G401 (cell line): ENCODE results near the gene TBC1D1. TPM values are rescaled to one million over a fixed set of nuclear protein-coding genes. Genes with fewer than 3 reads are reported as not detected.
A peak's percentile ranks its signal among the peaks of the same experiment; 100 is the strongest.

Experiments used
- DNase-seq: peaks from one replicate; pipeline ENCODE4 v3.0.0-alpha.2; 2015; ENCODE audit warnings: low spot score
- in situ Hi-C: cut with HindIII; loops from 2 replicates; pipeline ENCODE4 v1.10.0; 2016; ENCODE audit warnings: low sequenced_read_pairs, mixed read lengths
- total RNA-seq: library from RNA; depleted of rRNA; stranded (reverse); fragments of >200 nt; shearing (Covaris generic); gene quantifications from 2 replicates; pipeline ENCODE4 v1.2.3, GENCODE V29; 2014

The TBC1D1 gene
- total RNA-seq, 1 experiment from 2014 or later, result 85.5 TPM

DNA sequence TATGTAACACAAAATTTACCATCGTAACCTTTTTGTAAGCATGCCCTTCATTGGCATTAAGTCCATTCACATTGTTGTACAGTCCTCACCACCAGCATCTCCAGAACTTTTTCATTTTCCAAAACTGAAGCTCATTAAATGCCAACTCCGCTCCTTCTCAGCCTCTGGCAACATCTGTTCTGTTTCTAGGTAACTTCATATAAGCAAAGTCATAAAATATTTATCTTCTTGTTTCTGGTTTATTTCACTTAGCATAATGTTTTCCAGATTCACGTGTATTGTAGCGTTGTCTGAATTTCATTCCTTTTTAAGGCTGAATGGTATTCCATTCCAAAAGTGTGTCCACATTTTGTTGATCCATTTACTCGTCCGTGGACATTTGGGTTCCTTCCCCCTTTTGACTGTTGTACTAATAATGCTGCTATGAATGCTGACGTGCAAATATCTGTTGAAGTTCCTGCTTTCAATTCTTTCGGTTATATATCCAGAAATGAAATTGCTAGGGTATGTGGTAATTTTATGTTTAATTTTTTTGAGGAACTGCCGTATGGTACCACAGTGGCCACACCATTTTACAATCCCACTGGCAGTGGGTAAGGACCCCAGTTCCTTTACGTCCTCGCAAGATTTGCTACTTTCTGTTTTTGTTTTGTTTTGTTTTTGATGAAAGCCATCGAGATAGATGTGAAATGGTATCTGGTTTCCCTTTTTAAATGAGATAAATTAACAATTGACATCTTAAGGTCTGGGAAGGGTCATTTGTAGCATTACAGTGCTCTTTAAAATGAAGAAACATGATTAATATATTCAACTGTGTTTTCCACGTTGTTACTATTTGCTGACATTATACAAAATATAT is 132.7 kb downstream of the TBC1D1 start:
- in situ Hi-C loops, result no loop called here
- no peak for DNase-seq

DNA sequence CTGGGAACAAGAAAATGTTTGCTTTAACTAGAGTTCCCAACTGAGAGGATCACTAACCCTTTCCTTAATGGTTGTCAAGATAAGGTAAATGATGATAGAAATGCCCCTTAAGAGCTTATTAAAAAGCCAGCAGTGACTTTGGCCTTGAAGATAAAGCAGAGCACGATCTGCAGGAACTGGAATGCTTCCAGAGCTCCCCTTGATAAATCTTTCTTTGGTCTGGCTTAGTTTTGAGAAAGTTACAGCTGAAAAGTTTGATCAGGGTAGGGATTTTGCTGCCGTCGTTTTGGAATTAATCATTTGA is 133.3 kb downstream of the TBC1D1 start:
- no peak for DNase-seq
- in situ Hi-C loops, result no loop called here

DNA sequence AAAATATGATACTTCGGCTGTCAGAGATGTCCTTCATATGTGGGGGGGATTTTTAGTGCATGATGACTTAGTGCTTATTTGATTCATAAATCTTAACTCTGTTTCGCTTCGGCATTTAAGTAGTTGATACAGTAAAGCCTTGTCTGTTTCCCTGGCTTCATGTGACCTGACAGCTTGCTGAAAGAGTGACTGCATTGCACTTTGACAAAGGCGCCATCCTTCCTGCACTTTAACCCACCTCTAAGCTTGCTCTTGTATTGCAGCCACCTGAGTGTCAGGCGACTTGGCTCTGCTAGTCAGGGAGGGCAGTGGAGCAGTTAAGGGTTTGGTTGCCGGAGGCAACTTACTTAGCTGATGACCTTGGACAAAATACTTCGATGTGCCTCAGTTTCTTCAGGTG is 134.8 kb downstream of the TBC1D1 start:
- in situ Hi-C loops, result no loop called here
- DNase-seq, result no peak

DNA sequence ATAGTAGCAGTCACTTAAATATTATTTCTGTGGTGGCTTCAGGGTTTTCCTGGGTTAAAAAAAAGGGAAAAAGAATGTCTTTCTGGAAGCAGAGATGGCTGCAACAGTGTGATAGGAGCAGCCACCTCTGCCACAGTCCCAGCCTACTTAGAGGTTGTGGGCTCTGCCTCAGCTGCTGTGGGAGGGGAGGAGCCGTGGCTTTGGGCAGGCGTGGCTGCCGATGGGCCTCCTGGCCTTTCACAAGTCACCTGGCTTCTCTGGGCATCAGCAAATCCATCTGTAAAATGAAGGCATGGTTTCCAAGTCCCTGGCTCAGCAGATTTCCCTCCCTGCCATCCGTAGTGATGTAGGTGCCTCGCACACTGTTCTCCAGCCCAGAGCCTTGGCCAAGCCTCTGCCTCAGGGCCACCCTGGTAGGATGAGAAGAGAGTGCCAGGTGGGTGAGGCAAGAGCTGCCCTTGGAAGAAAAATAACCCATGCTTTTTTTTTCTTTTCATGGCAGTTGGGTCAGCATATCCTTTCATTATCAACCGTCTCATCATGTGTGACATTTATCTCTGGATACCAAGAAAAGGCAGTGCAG is 135.4 kb downstream of the TBC1D1 start:
- DNase-seq, result no peak
- in situ Hi-C loops, result no loop called here

DNA sequence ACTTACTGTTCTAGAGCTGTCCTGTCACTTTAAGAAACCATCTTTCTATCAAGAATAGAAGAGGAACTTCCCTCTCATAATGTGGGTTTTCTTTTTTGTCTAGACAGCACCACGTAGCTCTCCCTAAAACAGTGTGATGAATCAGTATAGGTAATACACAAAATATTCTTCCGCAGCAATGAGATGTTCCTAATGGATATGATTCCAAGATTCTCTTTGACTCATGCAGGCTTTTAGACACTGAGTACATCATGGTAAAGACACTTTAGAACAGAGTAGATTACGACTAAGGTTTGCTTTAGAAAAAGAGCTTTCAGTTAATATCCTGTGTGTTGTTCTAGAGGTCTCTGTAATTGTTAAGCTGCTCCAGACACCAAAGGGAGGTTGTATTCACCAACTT is 139.1 kb downstream of the TBC1D1 start:
- in situ Hi-C loops, result no loop called here
- DNase-seq, result no peak

DNA sequence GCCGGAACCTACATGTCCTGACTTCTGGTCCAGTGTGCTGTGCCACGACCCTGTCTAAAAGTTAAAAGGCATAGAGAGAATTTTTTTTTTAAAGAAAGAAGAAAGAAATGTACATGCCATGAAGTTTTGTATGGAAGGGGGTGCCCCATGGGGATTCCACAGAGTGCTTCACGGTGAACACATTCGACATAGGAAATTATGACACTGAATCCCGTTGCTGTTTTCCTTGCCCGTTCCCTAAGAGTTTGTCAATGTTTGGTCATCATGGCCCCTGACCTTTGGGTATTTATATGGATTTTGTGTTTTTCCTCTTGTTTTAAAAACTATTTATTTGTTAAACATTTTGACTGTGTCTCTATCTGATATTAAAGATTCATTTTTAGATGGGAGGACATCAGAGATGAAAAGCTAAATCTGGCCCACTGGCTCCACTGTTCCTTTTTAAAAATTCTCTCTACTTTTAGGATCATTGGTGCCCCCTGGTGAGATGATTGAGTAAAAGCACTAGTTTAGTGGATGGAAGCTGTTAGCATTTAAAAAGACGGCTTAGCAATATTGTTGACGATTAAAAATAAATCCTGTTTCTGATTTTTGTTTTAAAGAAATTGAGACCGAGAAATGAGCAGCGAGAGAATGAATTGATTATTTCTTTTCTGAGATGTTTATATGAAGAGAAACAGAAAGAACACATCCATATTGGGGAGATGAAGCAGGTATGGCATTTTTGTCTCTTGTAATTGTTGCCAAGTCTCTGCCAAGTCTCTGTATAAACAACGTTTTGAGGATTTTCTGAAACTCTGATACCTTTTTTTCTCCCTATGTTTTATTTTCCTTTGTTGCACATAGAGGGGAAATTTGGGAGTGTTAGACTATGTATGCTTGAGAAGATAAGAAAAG is 144.3 kb downstream of the TBC1D1 start:
- DNase-seq, result peak; percentile 68

DNA sequence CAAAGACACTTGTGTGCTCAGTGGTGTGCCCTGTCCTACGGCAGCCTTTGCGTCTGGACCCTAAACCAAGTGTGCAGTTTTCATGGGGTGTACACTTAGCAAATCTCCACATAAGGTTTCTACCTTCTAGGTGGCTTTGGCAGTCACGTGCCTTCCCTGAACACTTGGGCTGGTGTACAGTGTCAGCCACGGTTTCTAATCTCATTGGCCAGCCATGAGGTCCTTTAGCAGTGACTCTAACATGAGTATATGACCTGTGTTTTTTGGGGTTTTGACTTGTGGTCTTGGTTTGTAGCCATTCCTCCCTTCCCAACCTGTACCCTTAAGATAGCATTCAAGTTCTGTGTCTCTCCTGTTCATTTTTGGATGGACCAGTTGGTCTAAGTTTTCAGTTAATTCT is 145.7 kb downstream of the TBC1D1 start:
- in situ Hi-C loops, result no loop called here
- no peak for DNase-seq

More for the DNA sequence above, 144.3 kb downstream of the TBC1D1 start:
- in situ Hi-C loops, result no loop called here

DNA sequence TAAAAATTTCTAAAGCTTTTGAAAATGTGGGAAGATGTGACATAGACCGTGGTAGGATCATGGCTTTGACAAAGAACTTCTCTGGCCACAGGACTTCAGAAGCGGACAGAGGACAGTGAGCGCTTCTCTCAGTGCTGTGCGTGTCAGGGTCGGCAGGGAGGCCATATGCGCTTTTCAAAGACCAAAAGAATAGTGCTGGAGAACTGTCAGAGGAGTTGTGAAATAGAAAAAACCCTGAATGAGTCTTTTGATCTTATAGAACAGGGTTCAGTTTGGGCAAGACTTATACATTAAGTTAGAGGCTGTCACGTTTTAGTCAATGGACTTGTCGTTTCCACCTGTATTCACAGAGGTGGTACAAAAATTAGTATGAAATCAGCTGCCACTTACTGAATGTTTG is 146.7 kb downstream of the TBC1D1 start:
- in situ Hi-C loops, result no loop called here
- no peak for DNase-seq

DNA sequence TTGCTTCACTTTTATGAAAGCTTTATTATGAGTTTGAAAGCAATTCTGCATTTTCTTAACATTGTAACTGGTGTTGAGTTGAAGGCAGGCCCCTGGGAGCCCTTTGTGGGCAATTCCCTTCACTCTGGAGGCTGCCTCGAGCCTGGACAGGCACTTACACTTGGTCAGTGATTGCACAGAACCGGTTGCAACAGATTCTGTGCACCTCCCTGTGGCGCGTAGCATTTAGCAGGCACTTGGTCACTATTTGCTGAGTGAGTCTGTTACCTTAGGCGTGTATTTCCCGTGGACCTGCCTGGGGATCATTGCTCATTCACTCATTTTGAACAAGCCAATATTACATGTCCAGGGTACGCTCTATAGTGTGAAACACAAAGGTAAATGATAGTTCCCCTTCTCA is 149.7 kb downstream of the TBC1D1 start:
- in situ Hi-C loops, result no loop called here
- no peak for DNase-seq

DNA sequence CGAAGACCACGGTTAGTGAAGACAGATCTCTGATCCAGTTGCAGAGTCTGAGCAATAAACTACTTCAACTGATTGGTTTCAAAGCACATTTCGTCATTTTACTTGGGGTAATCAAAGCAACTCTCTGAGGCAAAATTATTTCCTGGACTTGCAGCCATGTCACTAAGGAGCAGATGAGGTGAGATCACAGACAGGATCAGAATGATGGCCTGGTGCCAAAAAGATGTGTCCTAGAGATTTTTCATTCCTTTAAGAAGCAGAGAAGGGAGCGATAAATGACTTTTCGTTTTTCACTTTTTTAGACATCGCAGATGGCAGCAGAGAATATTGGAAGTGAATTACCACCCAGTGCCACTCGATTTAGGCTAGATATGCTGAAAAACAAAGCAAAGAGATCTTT is 153.2 kb downstream of the TBC1D1 start:
- DNase-seq, result no peak
- in situ Hi-C loops, result no loop called here

DNA sequence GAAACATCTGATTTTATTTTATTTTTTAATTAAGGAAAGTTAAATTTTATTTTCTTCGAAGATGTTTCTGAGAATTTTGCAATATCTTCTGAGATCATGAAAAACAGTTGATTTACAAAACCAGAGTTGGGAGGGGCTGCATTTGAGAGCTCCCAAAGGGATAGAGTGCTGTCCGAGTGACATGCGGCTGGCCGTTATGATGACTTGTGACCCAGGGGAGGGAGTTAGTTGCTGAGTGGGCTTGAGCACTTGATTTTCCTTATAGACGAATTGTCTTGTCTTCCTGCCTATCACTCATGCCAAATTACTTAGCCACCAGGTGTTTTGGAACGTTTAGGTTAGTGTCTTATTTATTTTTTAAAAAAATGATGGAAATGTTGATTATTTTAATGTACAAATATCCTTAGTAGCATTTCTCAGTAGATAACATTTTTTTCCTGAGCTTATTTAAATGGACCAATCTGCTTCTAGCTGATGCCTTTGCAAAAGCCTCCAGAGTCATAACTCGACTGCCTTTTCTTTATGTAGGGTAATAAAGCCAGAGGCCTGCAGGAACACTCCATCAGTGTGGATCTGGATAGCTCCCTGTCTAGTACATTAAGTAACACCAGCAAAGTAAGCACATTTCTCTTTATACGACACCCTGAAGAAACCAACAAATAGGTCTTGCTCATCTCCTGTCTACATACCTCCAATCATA is 154.6 kb downstream of the TBC1D1 start:
- in situ Hi-C loops, result no loop called here

DNA sequence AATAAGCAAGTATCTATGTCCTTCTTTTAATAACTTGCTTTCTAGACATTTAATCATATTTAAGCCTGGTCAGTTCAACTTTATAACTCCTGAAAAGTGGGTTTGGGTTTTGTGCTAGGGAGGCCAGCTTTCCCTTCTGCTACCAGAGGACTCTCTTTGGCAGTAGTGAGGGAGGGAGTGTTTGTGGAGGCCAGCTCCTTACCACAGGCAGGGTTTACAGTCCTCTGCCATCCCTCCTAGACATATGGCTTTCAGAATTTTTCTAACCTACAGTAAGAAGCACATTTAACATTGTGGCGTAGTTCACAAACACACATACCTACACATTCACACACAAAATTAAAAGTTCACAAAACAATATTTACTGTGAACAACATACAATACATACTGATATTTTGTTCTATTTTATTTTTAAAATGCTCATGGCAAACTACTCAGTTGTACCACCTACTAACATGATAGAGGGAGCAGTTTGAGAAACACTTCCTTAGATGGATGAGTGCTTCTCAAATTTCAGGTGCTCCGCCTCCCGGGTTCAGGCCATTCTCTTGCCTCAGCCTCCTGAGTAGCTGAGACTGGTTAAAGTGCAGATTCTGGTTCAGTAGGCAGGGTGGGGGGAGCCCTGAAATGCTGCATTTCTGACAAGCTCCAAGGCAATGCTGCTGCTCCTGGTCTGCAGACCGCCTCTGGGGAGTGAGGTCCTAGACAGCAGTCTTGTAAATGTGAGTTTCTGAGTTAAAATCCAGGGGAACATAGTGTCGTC is 156.0 kb downstream of the TBC1D1 start:
- in situ Hi-C loops, result no loop called here

More for the DNA sequence above, 154.6 kb downstream of the TBC1D1 start:
- DNase-seq, result no peak

DNA sequence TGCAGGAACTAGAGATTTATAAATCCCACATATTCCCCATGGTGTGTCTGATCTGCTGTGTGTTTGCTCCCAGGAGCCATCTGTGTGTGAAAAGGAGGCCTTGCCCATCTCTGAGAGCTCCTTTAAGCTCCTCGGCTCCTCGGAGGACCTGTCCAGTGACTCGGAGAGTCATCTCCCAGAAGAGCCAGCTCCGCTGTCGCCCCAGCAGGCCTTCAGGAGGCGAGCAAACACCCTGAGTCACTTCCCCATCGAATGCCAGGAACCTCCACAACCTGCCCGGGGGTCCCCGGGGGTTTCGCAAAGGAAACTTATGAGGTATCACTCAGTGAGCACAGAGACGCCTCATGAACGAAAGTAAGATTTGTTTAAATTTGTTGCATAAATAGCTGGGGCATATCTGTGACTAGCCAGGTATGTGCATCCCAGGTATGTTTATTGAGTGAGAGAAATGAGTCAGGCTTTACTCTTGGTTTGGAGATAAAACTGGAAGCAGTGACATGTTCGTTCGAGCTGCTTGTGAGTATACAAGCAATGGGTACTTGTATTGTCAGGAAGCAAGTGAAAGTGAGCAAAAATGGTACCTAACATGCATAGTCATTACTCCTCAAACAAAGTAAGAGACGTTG is 158.8 kb downstream of the TBC1D1 start:
- in situ Hi-C loops, result no loop called here
- DNase-seq, result no peak

More for the DNA sequence above, 156.0 kb downstream of the TBC1D1 start:
- no peak for DNase-seq

DNA sequence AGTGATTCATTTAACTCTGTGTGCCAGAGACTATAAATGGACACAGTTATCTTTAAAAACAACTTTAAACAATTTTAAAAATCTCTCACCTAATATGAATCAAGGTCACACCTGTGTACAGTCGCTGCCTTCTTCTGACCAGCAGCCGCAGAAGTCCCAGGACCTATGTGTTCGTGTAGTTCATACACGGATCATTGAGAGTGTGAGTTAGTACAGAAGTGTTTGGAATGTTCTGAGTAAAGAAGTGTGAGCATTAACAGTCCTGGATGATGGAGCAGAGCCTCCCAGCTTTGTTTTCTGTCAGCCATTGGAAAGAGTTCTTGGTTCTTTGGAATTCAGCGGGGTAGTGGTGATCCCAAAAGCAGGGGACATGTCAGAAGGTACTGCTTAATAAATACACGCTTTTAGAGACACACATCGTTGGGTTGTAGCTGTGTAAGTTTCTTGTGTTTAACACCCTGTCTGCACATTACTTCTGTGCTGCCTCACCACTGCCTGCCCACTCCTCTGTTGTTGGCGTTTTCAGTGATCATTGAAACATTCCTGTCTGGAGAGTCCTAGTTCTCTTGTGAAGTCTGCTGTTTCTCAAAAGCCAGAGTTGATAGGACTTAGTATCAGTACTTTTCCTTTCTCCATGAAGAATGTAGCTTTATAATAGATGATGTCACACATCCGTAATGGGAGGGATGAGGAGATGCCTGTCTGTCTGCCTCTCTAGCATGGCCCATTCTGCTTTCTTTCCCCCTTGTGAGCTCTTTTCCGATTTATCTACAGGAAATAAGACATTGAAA is 159.9 kb downstream of the TBC1D1 start:
- in situ Hi-C loops, result no loop called here
- DNase-seq, result no peak

DNA sequence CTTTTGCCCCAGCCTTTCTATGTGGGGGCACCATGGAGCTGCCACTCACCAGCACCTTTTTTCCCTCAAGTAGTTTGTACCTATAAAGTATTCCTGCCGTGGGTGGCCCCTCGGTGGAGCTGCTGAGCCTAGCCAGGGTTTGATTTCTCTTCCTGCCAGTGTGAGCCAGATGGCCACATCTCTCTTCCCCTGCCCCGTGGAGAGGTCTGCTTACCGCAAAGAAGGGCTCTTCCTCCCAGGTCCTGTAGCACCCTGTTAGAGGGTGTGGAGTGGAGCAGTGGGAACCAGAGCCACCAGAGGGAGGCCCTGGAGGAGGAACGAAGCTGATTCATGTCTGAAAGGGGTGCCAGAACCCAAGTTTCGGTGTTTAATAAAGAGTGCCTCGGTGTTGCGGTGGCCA is 164.7 kb downstream of the TBC1D1 start:
- in situ Hi-C loops, result no loop called here
- no peak for DNase-seq

DNA sequence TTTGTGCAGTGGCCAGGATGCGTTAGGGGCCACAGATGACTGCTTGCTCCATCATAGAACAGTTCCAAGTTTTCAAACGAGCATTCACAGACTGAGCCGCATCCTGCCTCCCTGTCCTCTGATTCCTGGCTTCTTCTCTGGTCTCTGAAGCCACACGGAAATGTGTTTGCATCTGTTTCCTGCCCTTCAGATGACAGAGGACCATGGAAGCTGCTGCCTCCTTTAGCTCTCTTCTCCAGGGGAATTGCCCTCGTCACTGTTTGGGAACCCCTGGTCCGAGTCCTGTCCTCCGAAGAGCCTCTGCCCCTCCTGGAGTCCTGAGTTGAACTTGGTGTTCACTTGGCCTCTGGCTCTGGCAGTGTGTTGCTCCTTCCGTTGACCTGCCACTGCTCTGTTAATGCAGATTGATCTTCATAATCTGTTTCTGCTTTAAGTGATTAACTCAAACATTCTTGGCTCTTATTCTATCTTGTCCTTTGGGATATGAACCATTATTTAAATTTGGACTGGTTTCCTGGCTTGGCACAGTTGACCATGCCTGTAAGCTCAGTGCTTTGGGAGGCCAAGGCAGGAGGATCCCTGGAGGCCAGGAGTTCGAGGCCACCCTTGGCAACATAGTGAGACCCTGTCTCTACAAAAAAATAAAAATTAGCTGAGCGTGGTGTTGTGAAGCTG is 165.3 kb downstream of the TBC1D1 start:
- no peak for DNase-seq
- in situ Hi-C loops, result no loop called here

DNA sequence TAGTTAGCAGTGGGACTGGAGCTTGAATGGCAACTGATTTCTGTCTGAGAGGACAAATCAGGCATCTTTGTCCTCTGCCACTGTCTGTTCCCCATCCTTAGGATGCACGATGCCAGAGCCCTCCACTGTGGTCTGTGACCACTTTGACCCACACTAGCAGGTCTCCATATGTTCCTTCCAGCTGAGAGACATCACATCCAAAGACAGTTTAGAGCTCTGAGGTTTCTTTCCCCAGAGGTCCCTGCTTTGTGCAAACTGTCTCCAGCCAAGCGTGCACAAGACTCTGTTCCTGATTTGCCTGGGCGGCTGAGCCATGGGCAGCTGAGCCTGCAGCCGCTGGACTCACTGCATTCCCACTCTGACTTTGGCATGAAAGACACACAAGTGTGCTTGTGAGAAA is 167.3 kb downstream of the TBC1D1 start:
- in situ Hi-C loops, result no loop called here
- no peak for DNase-seq
